NCI-H1105 (cell line): ENCODE results near the gene IFI35.
"Not testable (repeated sequence)": the region's sequence is repeated elsewhere in the genome, so short reads cannot be mapped to it uniquely, and the experiment has no call there.

Experiments
- DNase-seq: peaks from one replicate; lab custom pipeline; 2025; lab: John Stamatoyannopoulos, UW

Gene IFI35

GRCh38 chr17:43024407-43025289 is 18.1 kb downstream of the IFI35 start, which contains the start of gene RND2:
TSS of gene RND2 (plus strand) at chr17:43025231. CDS start at chr17:43025348, 117 bp downstream.
- DNase-seq = peak; percentile 75

DNA sequence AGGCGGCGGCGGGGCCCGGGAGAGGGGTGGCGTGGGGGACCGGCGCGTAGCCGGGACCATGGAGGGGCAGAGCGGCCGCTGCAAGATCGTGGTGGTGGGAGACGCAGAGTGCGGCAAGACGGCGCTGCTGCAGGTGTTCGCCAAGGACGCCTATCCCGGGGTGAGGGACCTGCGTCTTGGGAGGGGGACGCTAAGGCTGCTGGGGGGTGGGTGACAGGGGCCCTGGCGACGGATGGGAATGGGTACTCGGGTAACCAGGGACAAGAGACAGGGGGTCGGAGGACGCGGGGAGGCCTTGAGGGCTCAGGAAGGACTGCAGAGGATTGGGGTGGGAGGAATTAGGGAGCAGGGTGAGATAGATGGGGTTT is 18.7 kb downstream of the IFI35 start:
- DNase-seq = no peak

DNA sequence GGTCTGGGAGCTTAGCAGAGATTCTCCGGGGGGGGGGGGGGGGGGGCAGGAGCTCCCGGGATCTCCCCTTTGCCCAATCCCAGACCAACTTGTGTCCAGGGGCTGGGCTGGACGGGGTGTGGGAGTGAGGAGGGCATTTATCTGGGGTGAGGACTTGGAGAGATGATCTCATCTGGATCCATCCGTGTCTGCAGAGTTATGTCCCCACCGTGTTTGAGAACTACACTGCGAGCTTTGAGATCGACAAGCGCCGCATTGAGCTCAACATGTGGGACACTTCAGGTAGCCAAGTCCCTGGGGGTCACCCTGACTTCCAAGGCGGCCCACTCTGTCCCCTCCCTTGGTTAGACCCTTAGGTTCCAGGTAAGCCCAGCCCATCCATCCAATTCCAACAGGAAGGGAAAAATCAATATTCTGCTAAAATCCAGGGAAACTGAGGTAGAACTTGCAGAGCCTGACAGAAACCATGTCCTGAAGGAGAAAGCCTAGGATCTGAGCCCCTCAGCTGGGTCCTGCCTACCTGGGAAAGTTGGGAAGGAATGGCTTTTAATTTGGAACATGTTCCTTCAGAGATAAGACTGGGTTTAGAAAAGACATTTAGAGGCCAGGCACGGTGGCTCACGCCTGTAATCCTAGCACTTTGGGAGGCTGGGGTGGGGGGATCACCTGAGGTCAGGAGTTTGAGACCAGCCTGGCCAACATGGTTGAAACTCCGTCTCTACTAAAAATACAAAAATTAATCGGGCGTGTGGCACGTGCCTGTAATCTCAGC is 19.4 kb downstream of the IFI35 start:
- DNase-seq = no peak

DNA sequence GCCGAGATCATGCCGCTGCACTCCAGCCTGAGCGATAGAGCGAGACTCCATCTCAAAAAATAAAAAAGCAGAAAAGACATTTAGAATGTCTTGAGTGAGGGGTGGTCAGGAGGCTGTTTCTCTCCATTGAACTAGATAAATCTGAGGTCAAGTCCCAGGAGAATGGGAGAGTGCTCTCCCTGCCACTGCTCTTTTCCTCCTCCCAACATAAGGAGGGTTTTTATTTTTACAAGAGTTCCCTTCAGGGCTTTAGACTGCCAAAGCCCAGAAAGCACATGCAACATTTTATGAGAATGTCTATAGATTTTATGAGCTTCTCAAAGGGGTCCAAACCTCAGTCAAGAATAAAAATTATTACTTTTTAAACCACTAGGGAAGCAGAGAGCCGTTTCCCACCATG is 20.0 kb downstream of the IFI35 start:
- no peak for DNase-seq

GRCh38 chr17:43027091-43028032 is 20.8 kb downstream of the IFI35 start:
- no peak for DNase-seq

- no peak for DNase-seq
These were observed 21.8 kb downstream of the IFI35 start for GRCh38 chr17:43028221-43028861.

- DNase-seq = no peak
These were observed 23.7 kb downstream of the IFI35 start for GRCh38 chr17:43030137-43030767.

GRCh38 chr17:43031666-43032065 is 25.1 kb downstream of the IFI35 start:
- no peak for DNase-seq

- DNase-seq = no peak
These were observed 27.6 kb downstream of the IFI35 start for GRCh38 chr17:43033948-43034881.

DNA sequence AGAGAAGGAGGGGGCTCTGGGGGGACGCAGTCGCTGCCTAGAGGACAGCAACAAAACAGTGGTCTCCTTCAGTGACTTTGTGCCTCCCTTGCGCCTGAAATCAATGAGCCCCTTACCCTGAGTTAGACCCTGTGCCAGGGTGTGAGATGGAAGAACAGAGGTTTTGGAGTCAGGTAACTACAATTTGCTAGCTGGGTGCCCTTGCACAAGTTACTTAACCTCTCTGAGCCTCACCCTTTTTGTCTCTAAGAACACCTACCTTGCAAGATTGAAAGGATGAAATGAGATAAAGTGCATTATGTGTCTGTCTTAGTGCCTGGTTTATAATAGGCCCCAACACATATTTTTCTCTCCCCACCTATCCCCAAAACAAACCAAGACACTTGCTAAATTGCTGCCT is 28.3 kb downstream of the IFI35 start:
- no peak for DNase-seq

- no peak for DNase-seq
These were observed 33.1 kb downstream of the IFI35 start for GRCh38 chr17:43039646-43040045.

GRCh38 chr17:43040655-43041054 is 34.1 kb downstream of the IFI35 start:
- DNase-seq = no peak

GRCh38 chr17:43042025-43042628 is 35.5 kb downstream of the IFI35 start:
- DNase-seq = no peak

- no peak for DNase-seq
These were observed 36.7 kb downstream of the IFI35 start for GRCh38 chr17:43043307-43043706.

DNA sequence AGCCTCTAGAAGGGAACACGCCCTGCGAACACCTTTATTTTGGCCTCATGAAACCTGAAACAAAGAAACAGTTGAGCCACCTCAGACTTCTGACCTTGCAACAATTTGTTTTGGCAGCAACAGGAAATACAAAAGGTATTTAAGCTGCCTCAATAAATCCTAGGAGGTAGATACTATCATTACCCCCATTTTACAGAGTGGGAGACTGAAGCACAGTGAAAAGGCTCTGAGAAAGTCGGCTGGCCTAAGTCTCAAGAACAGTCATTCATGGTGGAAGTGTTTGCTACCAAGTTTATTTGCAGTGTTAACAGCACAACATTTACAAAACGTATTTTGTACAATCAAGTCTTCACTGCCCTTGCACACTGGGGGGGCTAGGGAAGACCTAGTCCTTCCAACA is 37.4 kb downstream of the IFI35 start:
- no peak for DNase-seq

- DNase-seq = no peak
These were observed 45.4 kb downstream of the IFI35 start for GRCh38 chr17:43051969-43052368.

GRCh38 chr17:43053008-43053407 is 46.4 kb downstream of the IFI35 start:
- not testable (repeated sequence) for DNase-seq

GRCh38 chr17:43056051-43056450 is 49.5 kb downstream of the IFI35 start:
- DNase-seq = no peak

- no peak for DNase-seq
These were observed 56.5 kb downstream of the IFI35 start for GRCh38 chr17:43062984-43063638.
